ENCODE measurements around the gene DIAPH3.

GRCh38 chr13:59823486-59823885 lies 340.2 kb downstream of the DIAPH3 start:
- no peak for TF ChIP-seq HOXA7 (CRISPR knock-in tag; IDR thresholded peaks at IDR 0.05)
- no peak for TF ChIP-seq CTCF (IDR thresholded peaks at IDR 0.05)
- no peak for TF ChIP-seq RCOR1 (IDR thresholded peaks at IDR 0.05; ENCODE audit: low read depth, low read length)
- TF ChIP-seq E2F6 (IDR thresholded peaks at IDR 0.05; ENCODE audit: borderline replicate concordance, low read depth): no peak
- TF ChIP-seq USF2 (IDR thresholded peaks at IDR 0.05): no peak
- TF ChIP-seq POLR2A (IDR thresholded peaks at IDR 0.05; ENCODE audit: low read length): no peak
